Neural progenitor cell (in vitro differentiated cells): ENCODE measurements around the gene SDK2. TPM values are rescaled to one million over a fixed set of nuclear protein-coding genes. Genes with fewer than 3 reads are reported as not detected.
A peak's percentile ranks its signal among the peaks of the same experiment; 100 is the strongest.

Experiments used
- DNase-seq: peaks from one replicate; pipeline ENCODE4 v3.0.0-alpha.2; 2016; ENCODE audit warnings: low spot score
- H2AFZ ChIP-seq: fragments of 200-600 bp; sonication (generic); replicated peaks from 2 replicates; pipeline ENCODE4 v1.6.1; 2016; ENCODE audit warnings: antibody characterized with exemption
- H3F3A ChIP-seq: fragments of 200-600 bp; sonication (generic); 2 replicates; pipeline ENCODE4 v1.6.1; 2016; ENCODE audit warnings: antibody characterized with exemption, low read depth
- H3K27ac ChIP-seq: fragments of 200-600 bp; sonication (generic); 2 replicates; pipeline ENCODE4 v1.5.1; 2016; ENCODE audit warnings: mild to moderate bottlenecking
- H3K27me3 ChIP-seq: fragments of 200-600 bp; sonication (generic); 2 replicates; pipeline ENCODE4 v1.6.1; 2016; ENCODE audit warnings: mild to moderate bottlenecking, moderate library complexity
- H3K36me3 ChIP-seq: fragments of 200-600 bp; sonication (generic); 2 replicates; pipeline ENCODE4 v1.5.1; 2016
- H3K4me1 ChIP-seq: fragments of 200-600 bp; sonication (generic); 2 replicates; pipeline ENCODE4 v1.6.1; 2016; ENCODE audit warnings: mixed run types
- H3K4me2 ChIP-seq: fragments of 200-600 bp; sonication (generic); 2 replicates; pipeline ENCODE4 v1.6.1; 2016
- H3K4me3 ChIP-seq: fragments of 200-600 bp; sonication (generic); 2 replicates; pipeline ENCODE4 v1.5.1; 2016
- H3K79me2 ChIP-seq: fragments of 200-600 bp; sonication (generic); 2 replicates; pipeline ENCODE4 v1.6.1; 2016; ENCODE audit warnings: low read depth
- H3K9ac ChIP-seq: fragments of 200-600 bp; sonication (generic); 2 replicates; pipeline ENCODE4 v1.6.1; 2016
- H3K9me3 ChIP-seq: fragments of 200-600 bp; sonication (generic); 2 replicates; pipeline ENCODE4 v1.5.1; 2016; ENCODE audit warnings: low read depth
- H4K20me1 ChIP-seq: fragments of 200-600 bp; sonication (generic); 2 replicates; pipeline ENCODE4 v1.6.1; 2016; ENCODE audit warnings: low read depth
- H3K27ac Mint-ChIP-seq: 3 replicates; pipeline ENCODE4 v1.8.0; 2021; ENCODE audit warnings: mixed read lengths
- H3K27me3 Mint-ChIP-seq: 2 replicates; pipeline ENCODE4 v1.8.0; 2022; ENCODE audit warnings: low read depth, mild to moderate bottlenecking, inconsistent platforms, moderate library complexity, mixed read lengths; ENCODE audit not compliant: insufficient read depth
- H3K36me3 Mint-ChIP-seq: 3 replicates; pipeline ENCODE4 v1.8.0; 2021; ENCODE audit warnings: mixed read lengths
- H3K4me1 Mint-ChIP-seq: 3 replicates; pipeline ENCODE4 v1.8.0; 2021; ENCODE audit warnings: mixed read lengths
- H3K4me3 Mint-ChIP-seq: 3 replicates; pipeline ENCODE4 v1.8.0; 2021; ENCODE audit warnings: mild to moderate bottlenecking, moderate library complexity, mixed read lengths
- H3K9me3 Mint-ChIP-seq: 3 replicates; pipeline ENCODE4 v1.8.0; 2020; ENCODE audit warnings: mixed read lengths
- EZH2 ChIP-seq: fragments of 200-600 bp; sonication (generic); IDR thresholded peaks from 2 replicates; pipeline ENCODE4 v1.6.1; 2017; ENCODE audit warnings: antibody characterized with exemption, mild to moderate bottlenecking, moderate library complexity
- EZH2phosphoT487 ChIP-seq: fragments of 200-600 bp; sonication (generic); IDR thresholded peaks from 2 replicates; pipeline ENCODE4 v1.6.1; 2017; ENCODE audit warnings: antibody characterized with exemption
- total RNA-seq: library from RNA; depleted of rRNA; stranded (reverse); fragments of >200 nt; gene quantifications from 2 replicates; pipeline ENCODE4 v1.2.3, GENCODE V29; 2015; ENCODE audit warnings: low replicate concordance
- TF ChIP-seq, protein P1 (sequence below): fragments of 200-600 bp; sonication (generic); IDR thresholded peaks from 2 replicates; pipeline ENCODE4 v1.5.1; 2017; ENCODE audit warnings: antibody characterized with exemption, mild to moderate bottlenecking

Gene SDK2
- total RNA-seq, 1 donor from 2014 or later = 15.3 TPM

DNA sequence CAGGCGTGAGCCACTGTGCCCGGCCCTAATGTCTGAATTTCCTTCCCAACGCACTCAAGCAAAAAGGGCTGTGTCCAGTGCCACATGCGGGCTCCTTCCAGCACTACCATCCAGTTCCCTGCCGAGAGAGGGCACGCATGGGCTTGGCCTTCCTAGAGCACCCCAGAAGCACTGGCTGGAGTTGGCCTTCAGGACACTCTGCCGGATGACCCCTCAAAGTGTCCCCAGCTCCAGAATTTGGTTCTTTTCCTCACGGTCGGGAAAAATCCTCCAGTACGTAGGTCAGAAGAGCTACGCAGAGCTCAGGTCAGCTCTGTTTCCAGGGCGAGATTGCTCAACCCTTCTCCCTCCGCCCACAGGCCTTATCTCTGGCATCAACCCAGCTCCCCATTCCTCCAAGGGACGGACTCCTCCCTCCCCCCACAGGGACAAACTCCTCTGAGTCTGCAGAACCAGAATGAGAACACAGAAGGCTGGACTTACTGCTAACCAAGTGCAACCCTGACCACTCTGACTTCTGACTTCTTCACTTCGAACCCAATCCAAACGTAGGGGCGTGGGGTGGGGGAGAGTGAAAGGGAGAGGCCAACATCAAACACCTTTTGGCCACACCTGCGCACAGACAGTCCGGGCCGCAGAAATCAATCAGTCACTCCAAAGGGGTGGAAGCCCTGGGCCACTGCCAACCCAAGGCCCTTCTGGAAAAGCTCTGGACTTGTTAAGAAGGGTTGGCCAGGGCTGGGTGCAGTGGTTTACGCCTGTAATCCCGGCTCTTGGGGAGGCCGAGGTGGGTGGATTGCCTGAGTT lies 336.0 kb downstream of the SDK2 start:
- no peaks in the 10 kb centered on the region for H3K9me3 Mint-ChIP-seq
- Histone ChIP-seq H3K79me2 (peaks cover 66% of the 10 kb centered on the region), H3K4me1 (peaks cover 42% of the 10 kb centered on the region), H3K9ac (no peak overlapping the region), H4K20me1 (peaks cover 48% of the 10 kb centered on the region), H2AFZ (no peak overlapping the region), H3F3A (peaks cover 33% of the 10 kb centered on the region), H3K36me3 (no peaks in the 10 kb centered on the region), H3K27ac (no peak overlapping the region), H3K9me3 (no peaks in the 10 kb centered on the region), H3K4me3 (no peak overlapping the region), H3K4me2 (no peak overlapping the region), H3K27me3 (peaks cover 10% of the 10 kb centered on the region)
- H3K4me1 Mint-ChIP-seq = peaks cover 38% of the 10 kb centered on the region
- no peak for TF ChIP-seq EZH2phosphoT487
- no peak for TF ChIP-seq EZH2
- TF ChIP-seq, protein P1, sequence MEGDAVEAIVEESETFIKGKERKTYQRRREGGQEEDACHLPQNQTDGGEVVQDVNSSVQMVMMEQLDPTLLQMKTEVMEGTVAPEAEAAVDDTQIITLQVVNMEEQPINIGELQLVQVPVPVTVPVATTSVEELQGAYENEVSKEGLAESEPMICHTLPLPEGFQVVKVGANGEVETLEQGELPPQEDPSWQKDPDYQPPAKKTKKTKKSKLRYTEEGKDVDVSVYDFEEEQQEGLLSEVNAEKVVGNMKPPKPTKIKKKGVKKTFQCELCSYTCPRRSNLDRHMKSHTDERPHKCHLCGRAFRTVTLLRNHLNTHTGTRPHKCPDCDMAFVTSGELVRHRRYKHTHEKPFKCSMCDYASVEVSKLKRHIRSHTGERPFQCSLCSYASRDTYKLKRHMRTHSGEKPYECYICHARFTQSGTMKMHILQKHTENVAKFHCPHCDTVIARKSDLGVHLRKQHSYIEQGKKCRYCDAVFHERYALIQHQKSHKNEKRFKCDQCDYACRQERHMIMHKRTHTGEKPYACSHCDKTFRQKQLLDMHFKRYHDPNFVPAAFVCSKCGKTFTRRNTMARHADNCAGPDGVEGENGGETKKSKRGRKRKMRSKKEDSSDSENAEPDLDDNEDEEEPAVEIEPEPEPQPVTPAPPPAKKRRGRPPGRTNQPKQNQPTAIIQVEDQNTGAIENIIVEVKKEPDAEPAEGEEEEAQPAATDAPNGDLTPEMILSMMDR = no peak
- peaks cover 10% of the 10 kb centered on the region for H3K36me3 Mint-ChIP-seq
- peak overlapping the region; percentile 48 for H3K4me3 Mint-ChIP-seq
- peaks cover 3% of the 10 kb centered on the region for H3K27me3 Mint-ChIP-seq
- H3K27ac Mint-ChIP-seq = no peak overlapping the region
- DNase-seq = no peak

GRCh38 chr17:73307130-73307529 lies 337.1 kb downstream of the SDK2 start:
- Histone ChIP-seq H3K4me3 (no peak overlapping the region), H4K20me1 (peaks cover 48% of the 10 kb centered on the region), H3K27ac (no peak overlapping the region), H3K36me3 (no peaks in the 10 kb centered on the region), H3F3A (peaks cover 25% of the 10 kb centered on the region), H2AFZ (no peak overlapping the region), H3K79me2 (peaks cover 75% of the 10 kb centered on the region), H3K4me2 (no peak overlapping the region), H3K4me1 (peaks cover 34% of the 10 kb centered on the region), H3K27me3 (no peaks in the 10 kb centered on the region), H3K9ac (no peak overlapping the region), H3K9me3 (no peaks in the 10 kb centered on the region)
- H3K4me1 Mint-ChIP-seq = peaks cover 35% of the 10 kb centered on the region
- no peak for DNase-seq
- peaks cover 10% of the 10 kb centered on the region for H3K36me3 Mint-ChIP-seq
- H3K4me3 Mint-ChIP-seq = no peak overlapping the region
- peaks cover 3% of the 10 kb centered on the region for H3K27me3 Mint-ChIP-seq
- TF ChIP-seq, protein P1 = no peak
- no peak for TF ChIP-seq EZH2
- TF ChIP-seq EZH2phosphoT487 = no peak
- no peaks in the 10 kb centered on the region for H3K9me3 Mint-ChIP-seq
- H3K27ac Mint-ChIP-seq = no peak overlapping the region

DNA sequence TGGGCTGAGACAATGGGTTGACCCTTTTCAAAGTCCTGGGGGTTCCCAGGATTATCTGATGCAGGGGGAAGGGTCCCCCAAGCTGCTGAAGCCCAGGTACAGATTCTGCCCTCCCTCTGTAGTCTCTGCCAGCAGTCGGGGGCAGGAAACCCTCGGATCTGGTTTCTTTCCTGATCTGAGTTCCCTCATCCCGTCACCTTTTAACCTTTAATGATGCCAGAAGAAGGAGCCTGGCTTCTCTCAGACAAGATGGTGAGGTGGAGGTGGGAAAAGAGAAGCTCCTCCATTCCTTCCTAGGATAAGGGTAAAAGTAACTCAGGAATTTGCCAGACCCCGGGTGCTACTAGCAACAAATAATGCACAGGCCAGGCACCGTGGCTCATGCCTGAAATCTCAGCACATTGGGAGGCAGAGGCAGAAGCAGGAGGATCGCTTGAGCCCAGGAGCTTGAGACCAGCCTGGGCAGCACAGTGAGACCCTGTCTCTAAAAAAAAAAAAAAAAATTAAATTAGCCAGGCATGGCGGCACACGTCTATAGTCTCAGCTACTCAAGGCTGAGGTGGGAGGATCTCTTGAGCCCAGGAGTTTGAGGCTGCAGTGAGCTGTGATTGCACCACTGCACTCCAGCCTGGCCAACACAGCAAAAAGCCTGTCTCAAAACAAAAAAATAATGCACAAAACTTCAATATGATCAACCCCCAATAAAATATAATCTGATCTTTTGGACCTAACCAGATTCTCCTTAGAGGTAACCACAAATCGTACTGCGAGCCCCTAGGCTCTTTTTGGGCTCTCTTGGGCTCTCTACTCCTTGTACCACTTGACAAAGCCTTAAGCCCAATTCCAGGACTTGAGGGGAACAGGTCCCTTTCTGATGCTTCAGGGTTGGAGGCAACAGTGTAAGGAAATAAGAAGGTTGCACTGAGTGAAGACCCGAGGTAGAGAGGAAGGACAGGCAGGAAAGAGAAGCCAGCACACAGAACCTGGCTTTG lies 338.1 kb downstream of the SDK2 start:
- DNase-seq = no peak
- no peak overlapping the region for H3K9ac ChIP-seq
- no peak overlapping the region for H3K27ac Mint-ChIP-seq

More for the DNA sequence above, 338.1 kb downstream of the SDK2 start:
- Histone ChIP-seq H2AFZ (no peak overlapping the region), H3K9me3 (no peaks in the 10 kb centered on the region), H3K4me2 (peak overlapping the region; percentile 50), H4K20me1 (peaks cover 48% of the 10 kb centered on the region), H3K79me2 (peaks cover 85% of the 10 kb centered on the region), H3K36me3 (no peaks in the 10 kb centered on the region), H3K27me3 (no peaks in the 10 kb centered on the region), H3K4me1 (peaks cover 33% of the 10 kb centered on the region), H3K27ac (no peak overlapping the region), H3F3A (peaks cover 25% of the 10 kb centered on the region), H3K4me3 (no peak overlapping the region)
- TF ChIP-seq EZH2phosphoT487 = no peak
- TF ChIP-seq, protein P1 = no peak
- no peak for TF ChIP-seq EZH2
- Mint-ChIP-seq H3K36me3 (peaks cover 12% of the 10 kb centered on the region), H3K9me3 (no peaks in the 10 kb centered on the region), H3K4me3 (no peak overlapping the region), H3K4me1 (peaks cover 35% of the 10 kb centered on the region), H3K27me3 (peaks cover 3% of the 10 kb centered on the region)
